Dermis lymphatic vessel endothelial cell (primary cell): Measurements from ENCODE around the gene PRELID3B. TPM values are rescaled to one million over a fixed set of nuclear protein-coding genes. Genes with fewer than 3 reads are reported as not detected.

Experiments used
- total RNA-seq: library from RNA; depleted of rRNA; stranded (reverse); fragments of >200 nt; gene quantifications from 2 replicates; pipeline ENCODE4 v1.2.1, GENCODE V29; 2014

PRELID3B gene
- 94.8 and 99.9 TPM in 2 replicates for total RNA-seq

DNA sequence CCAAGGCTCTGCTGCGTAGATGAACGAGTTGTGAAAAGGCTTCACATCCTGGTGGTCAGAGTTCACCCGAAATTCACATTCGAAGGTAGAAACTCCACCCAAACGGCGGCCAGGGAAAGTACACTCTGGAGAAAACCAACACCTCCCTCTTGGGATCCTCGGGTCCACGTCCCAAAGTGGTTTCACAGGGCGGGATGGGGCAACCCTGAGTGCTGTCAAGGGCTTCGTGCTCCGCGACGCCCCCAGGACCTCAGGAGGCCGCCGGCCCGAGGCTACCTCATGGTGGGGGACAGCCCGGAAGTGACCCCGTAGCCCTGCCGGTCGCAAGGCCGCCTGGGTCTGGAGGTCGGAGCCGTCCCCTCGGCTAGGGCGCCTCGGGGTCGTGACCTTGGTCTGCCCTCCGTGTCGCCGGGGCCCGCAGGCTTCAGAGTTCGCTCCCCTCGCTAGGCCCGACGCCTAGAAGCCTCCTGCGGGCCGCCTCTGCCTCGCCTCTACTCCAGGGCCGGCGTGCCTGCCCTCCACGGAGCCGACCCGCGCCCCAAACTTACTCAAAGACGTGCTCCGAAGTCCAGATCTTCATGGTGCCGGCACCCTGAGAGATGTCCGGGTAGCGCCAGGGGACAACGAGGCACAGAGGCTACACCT lies at the start of gene PRELID3B:
Gene PRELID3B (minus strand): TSS at position 636 of the 645 bp plus-strand sequence. CDS start 56 bp downstream, at position 580.

GRCh38 chr20:59032023-59032712 lies 10.4 kb downstream of the PRELID3B start, which contains the start of gene ATP5F1E:
TSS of gene ATP5F1E (minus strand) at chr20:59032335. CDS start at chr20:59032251, 84 bp downstream.

GRCh38 chr20:59019217-59019616 lies 23.4 kb downstream of the PRELID3B start, which contains the start of gene TUBB1:
TSS of gene TUBB1 (plus strand) at chr20:59019429. CDS start at chr20:59019523, 94 bp downstream.

DNA sequence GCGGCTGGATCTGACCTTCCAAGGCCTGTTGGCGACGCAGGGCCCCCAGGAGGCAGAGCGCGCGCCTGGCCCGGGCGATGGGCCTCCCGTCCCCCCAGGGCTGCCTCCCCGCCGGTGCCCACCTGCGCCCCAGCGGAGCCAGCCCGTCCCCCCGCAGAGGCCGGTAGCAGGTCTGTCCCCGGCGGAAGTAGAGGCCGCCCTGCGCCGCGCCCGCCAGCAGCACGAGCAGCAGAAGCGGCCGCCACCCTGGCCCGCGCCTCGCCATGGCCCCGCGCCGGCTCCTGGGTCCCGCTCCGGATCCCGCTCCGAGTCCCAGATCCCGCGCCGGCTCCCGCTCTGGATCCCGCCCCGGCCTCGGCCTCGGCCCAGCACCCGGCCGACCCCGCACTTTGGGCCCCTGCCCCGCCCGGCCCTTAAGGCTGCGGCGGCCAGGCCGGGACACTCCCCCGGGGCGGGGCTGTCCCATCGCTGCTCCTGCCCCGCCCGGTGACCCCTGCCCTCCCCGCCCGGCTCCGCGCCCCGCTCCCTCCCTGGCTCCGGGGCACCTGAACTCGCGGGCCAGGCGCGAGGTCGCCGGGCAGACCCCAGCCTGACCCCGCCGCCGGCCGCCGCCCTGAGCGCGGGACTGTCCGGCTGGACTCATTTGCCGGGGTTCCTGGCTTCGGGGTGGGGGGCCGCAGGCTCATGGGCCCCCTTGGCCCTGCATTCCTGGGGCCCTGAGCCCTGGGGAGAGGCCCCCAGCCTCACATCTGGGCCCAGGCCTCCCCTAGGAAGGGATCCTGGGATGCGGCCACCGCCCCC lies 35.5 kb downstream of the PRELID3B start, which contains the start of gene CTSZ:
Gene CTSZ (minus strand): TSS at position 391 of the 801 bp plus-strand sequence. CDS start 126 bp downstream, at position 265.

Other genes starting within 250 kb of the PRELID3B start
- gene GNAS-AS1, start 191.9 kb downstream of the PRELID3B start, total RNA-seq = 0.11 TPM in 1 of 2 replicates, not detected in the other
- gene GNAS, start 190.1 kb downstream of the PRELID3B start, total RNA-seq = 312 TPM in 2 replicates
- gene NELFCD, start 61.5 kb downstream of the PRELID3B start, total RNA-seq = 49.1 and 60.6 TPM in 2 replicates
- 180 and 324 TPM in 2 replicates for gene CTSZ, start 35.5 kb downstream of the PRELID3B start, total RNA-seq
- gene TUBB1, start 23.4 kb downstream of the PRELID3B start, total RNA-seq = not detected in 2 replicates
- gene ATP5F1E, start 10.5 kb downstream of the PRELID3B start, total RNA-seq = 65.2 and 77.9 TPM in 2 replicates
- 0.17 and 0.22 TPM in 2 replicates for gene ZNF831, start 121.0 kb upstream of the PRELID3B start, total RNA-seq